Glutamatergic neuron (in vitro differentiated cells): ENCODE data around the gene ELOVL4. TPM values are rescaled to one million over a fixed set of nuclear protein-coding genes. Genes with fewer than 3 reads are reported as not detected.

Experiments used
- DNase-seq: peaks from one replicate; pipeline ENCODE4 v3.0.0; 2022
- H3K27ac Mint-ChIP-seq: one replicate; pipeline ENCODE4 v1.8.0; 2020; ENCODE audit warnings: mild to moderate bottlenecking, mixed read lengths, inconsistent platforms; ENCODE audit not compliant: unreplicated experiment
- H3K27me3 Mint-ChIP-seq: one replicate; pipeline ENCODE4 v1.8.0; 2020; ENCODE audit warnings: mild to moderate bottlenecking, moderate library complexity, mixed read lengths, inconsistent platforms; ENCODE audit not compliant: unreplicated experiment
- H3K36me3 Mint-ChIP-seq: one replicate; pipeline ENCODE4 v1.8.0; 2020; ENCODE audit warnings: mild to moderate bottlenecking, mixed read lengths, inconsistent platforms; ENCODE audit not compliant: unreplicated experiment
- H3K4me1 Mint-ChIP-seq: one replicate; pipeline ENCODE4 v1.8.0; 2020; ENCODE audit warnings: mild to moderate bottlenecking, low read depth, mixed read lengths, inconsistent platforms; ENCODE audit not compliant: unreplicated experiment
- H3K4me3 Mint-ChIP-seq: one replicate; pipeline ENCODE4 v1.8.0; 2020; ENCODE audit warnings: mild to moderate bottlenecking, mixed read lengths, inconsistent platforms; ENCODE audit not compliant: unreplicated experiment
- H3K9me3 Mint-ChIP-seq: one replicate; pipeline ENCODE4 v1.8.0; 2020; ENCODE audit warnings: mild to moderate bottlenecking, moderate library complexity, mixed read lengths, inconsistent platforms; ENCODE audit not compliant: unreplicated experiment
- total RNA-seq: library from RNA; stranded (reverse); fragmentation: NEBNext Ultra II Directional; extraction: Animal tissue kit (Norgen Biotek cat#: 25700); gene quantifications from one replicate; pipeline ENCODE4 v1.2.1, GENCODE V29; 2021; ENCODE audit not compliant: unreplicated experiment
- TF ChIP-seq, protein P1 (sequence below): fragments of 200-600 bp; sonication (generic); IDR thresholded peaks from one replicate; pipeline ENCODE4 v1.5.0; 2021; ENCODE audit not compliant: partially characterized antibody, unreplicated experiment

ELOVL4 gene
- total RNA-seq, 1 donor from 2014 or later: 37.2 TPM

DNA sequence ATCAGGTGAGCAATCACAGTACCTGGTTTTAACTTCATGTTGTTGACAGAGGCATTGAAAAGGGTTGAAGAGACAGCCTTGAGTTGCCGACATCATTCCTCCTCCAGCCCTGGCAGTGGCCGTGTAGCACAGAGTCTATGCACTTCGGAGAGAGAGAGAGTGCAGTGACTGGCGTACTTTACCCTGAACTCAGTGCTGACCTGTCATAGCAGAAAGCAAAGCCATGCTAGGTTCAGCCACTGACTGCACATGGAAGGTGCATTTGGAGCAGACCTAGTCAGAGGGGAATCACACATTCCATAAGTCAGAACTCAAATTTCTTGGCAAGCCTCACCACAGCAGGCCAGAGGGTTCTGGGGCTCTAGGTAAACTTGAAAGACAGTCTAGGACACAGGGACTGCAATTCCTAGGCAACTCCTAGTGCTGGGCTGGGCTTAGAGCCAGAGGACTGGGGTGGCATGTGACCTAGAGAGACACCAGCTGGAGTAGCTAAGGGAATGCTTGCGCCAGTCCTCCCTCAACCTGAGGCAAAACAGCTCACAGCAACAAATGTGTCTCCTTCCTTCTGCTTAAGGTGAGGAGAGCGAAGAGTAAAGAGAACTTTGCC lies 69.1 kb downstream of the ELOVL4 start:
- TF ChIP-seq, protein P1, sequence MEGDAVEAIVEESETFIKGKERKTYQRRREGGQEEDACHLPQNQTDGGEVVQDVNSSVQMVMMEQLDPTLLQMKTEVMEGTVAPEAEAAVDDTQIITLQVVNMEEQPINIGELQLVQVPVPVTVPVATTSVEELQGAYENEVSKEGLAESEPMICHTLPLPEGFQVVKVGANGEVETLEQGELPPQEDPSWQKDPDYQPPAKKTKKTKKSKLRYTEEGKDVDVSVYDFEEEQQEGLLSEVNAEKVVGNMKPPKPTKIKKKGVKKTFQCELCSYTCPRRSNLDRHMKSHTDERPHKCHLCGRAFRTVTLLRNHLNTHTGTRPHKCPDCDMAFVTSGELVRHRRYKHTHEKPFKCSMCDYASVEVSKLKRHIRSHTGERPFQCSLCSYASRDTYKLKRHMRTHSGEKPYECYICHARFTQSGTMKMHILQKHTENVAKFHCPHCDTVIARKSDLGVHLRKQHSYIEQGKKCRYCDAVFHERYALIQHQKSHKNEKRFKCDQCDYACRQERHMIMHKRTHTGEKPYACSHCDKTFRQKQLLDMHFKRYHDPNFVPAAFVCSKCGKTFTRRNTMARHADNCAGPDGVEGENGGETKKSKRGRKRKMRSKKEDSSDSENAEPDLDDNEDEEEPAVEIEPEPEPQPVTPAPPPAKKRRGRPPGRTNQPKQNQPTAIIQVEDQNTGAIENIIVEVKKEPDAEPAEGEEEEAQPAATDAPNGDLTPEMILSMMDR: no peak
- Mint-ChIP-seq H3K9me3 (no peaks in the 10 kb centered on the region), H3K27ac (no peak overlapping the region), H3K4me1 (no peaks in the 10 kb centered on the region), H3K36me3 (peaks cover 4% of the 10 kb centered on the region), H3K4me3 (no peak overlapping the region), H3K27me3 (no peaks in the 10 kb centered on the region)
- no peak for DNase-seq

DNA sequence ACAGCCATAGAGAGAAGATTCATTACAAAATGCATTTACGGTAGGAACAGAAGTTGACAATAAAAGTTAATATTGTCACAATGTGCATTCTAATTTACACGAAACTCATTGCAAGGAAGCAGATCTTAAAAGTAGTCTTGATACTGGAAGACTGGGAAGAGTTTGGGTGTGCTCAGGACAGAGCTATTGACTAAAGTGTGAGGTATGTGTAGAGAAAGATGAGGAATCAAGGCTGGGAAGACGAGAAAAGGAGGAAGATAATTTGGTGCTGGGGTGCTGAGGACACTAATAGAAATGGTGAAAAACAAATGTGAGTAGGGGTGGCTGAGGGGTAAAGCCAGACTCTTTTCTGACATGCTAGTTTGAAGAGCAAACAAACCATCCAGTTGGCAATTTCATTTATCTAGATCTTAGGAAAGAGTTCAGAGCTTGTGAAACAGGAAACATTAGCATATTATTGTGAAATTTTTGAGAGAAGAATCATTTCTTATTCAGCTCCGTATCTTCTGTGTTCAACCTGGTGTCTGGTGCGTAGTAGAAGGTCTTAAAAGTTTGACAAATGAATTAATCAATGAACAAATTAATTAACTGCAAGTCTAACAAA lies 72.7 kb downstream of the ELOVL4 start:
- no peak overlapping the region for H3K27ac Mint-ChIP-seq
- peaks cover 4% of the 10 kb centered on the region for H3K36me3 Mint-ChIP-seq
- no peaks in the 10 kb centered on the region for H3K4me1 Mint-ChIP-seq
- no peak for DNase-seq
- H3K27me3 Mint-ChIP-seq: no peaks in the 10 kb centered on the region
- H3K9me3 Mint-ChIP-seq: no peaks in the 10 kb centered on the region
- TF ChIP-seq, protein P1: no peak
- H3K4me3 Mint-ChIP-seq: no peak overlapping the region

DNA sequence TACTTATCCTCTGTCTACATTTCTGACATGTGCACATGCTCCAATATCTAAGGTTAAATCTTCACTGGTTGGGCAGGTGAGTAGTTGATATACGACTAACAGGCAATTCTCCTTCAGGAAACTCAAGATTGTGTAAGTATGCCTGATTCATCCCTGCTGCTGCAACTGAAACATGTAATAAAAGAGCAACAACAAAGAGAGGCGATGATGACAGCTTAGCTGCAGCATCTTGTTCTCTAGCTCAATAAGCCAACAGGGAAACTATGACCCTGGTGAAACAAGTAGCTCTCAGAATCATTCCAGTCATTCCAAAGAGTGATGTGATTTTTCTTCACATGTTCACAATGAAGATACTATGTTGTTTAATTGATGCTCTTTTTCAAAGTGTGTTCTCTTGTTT lies 74.4 kb downstream of the ELOVL4 start:
- Mint-ChIP-seq H3K27ac (no peak overlapping the region), H3K27me3 (no peaks in the 10 kb centered on the region)
- DNase-seq: no peak

DNA sequence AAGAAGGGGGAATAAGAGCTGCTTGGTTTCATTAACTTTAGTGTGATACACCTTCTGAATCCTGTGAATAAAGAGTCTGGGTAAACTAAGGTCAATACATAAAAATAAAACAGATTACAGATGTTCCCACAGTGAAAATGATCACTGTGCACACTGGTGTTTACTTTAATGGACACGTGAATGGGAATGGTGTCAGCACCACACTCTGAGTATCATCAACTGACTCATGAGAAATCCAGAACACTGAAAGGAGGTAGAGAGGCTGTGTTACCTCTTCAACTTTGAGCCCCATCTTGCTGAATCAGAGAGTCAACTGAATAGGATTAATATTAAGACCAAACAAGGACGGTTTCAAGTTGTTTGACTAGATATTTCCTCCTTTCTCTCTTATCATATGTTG lies 75.0 kb downstream of the ELOVL4 start:
- no peak for DNase-seq
- Mint-ChIP-seq H3K4me1 (peaks cover 16% of the 10 kb centered on the region), H3K27me3 (no peaks in the 10 kb centered on the region), H3K36me3 (no peaks in the 10 kb centered on the region), H3K9me3 (no peaks in the 10 kb centered on the region), H3K27ac (no peak overlapping the region), H3K4me3 (no peak overlapping the region)
- TF ChIP-seq, protein P1: no peak

More for the DNA sequence above, 74.4 kb downstream of the ELOVL4 start:
- H3K4me3 Mint-ChIP-seq: no peak overlapping the region
- H3K9me3 Mint-ChIP-seq: no peaks in the 10 kb centered on the region
- no peaks in the 10 kb centered on the region for H3K36me3 Mint-ChIP-seq
- peaks cover 10% of the 10 kb centered on the region for H3K4me1 Mint-ChIP-seq
- TF ChIP-seq, protein P1: no peak

DNA sequence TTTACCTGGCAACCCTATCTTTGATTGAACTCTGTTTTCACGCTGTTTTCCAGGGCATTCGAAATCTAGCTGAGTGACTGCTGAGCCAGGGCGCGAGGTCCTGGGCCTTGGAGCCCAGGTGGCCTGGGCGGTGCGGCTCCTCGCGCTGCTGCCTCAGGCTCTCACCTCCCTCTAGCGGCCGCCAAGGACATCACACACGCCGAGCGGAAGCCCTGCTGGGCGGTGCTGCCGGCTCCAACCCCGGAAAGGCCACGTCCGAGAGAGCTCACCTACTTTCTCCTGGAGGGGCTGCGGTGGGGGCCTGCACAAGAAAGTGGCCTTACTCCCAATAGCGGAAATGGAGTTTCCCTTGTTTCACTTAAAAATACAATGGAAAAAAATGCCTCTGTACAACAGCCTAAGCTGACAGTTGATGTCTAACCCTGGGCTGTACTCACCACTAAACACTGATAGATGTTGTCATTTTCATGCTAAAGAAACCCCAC lies 77.7 kb downstream of the ELOVL4 start:
- Mint-ChIP-seq H3K27ac (no peak overlapping the region), H3K4me1 (peaks cover 24% of the 10 kb centered on the region), H3K27me3 (no peaks in the 10 kb centered on the region), H3K9me3 (no peaks in the 10 kb centered on the region), H3K4me3 (no peak overlapping the region), H3K36me3 (no peaks in the 10 kb centered on the region)
- TF ChIP-seq, protein P1: peak; percentile 97
- DNase-seq: peak; percentile 90
